Mammary epithelial cell (primary cell): ENCODE results near the gene KIFBP.
"Not testable (repeated sequence)": the region's sequence is repeated elsewhere in the genome, so short reads cannot be mapped to it uniquely, and the experiment has no call there.

Source experiments
- CTCF ChIP-seq, 2 donors: IDR thresholded peaks in 1 of 2; conservative IDR thresholded peaks in 1 of 2; 2 replicates each; pipeline ENCODE4 v1.5.1; 2011 to 2012; ENCODE audit warnings: inconsistent platforms in 2 of 2, low read length in 2 of 2, mild to moderate bottlenecking in 2 of 2, control low read depth in 1 of 2, low read depth in 1 of 2; ENCODE audit not compliant: insufficient read depth in 1 of 2; ENCODE audit errors: extremely low read depth in 1 of 2
- EZH2 ChIP-seq: IDR thresholded peaks from 2 replicates; pipeline ENCODE4 v1.6.1; 2012; ENCODE audit warnings: low read length, inconsistent platforms, borderline replicate concordance

DNA sequence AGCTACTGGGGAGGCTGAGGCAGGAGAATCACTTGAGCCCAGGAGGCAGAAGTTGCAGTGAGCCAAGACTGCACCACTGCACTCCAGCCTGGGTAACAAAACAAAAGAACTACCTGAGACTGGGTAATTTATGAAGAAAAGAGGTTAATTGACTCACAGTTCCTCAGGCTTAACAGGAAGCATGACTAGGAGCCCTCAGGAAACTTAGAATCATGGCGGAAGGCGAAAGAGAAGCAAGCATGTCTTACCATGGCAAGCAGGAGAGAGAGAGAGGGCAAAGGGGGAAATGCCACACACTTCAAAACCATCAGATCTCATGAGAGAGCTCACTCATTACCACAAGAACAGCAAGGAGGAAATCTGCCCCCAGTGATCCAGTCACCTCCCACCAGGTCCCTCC is 24.2 kb downstream of the KIFBP start:
- not testable (repeated sequence) for TF ChIP-seq CTCF (conservative IDR thresholded peaks at IDR 0.05 in 1 of 2, IDR thresholded peaks at IDR 0.05 in 1 of 2; ENCODE audit: extremely low read depth in 1 of 2, insufficient read depth in 1 of 2, low read depth in 1 of 2, low read length in 2 of 2); EZH2
